HG02852 (cell line): ENCODE data around the gene ADAMTS9.
A peak's percentile ranks its signal among the peaks of the same experiment; 100 is the strongest.

ENCODE experiments used
- ATAC-seq: cut with Tn5 transposase; IDR thresholded peaks from one replicate; pipeline ENCODE4 v1.9.1; 2021; ENCODE audit warnings: mild to moderate bottlenecking, moderate library complexity; ENCODE audit not compliant: unreplicated experiment

ADAMTS9 gene

DNA sequence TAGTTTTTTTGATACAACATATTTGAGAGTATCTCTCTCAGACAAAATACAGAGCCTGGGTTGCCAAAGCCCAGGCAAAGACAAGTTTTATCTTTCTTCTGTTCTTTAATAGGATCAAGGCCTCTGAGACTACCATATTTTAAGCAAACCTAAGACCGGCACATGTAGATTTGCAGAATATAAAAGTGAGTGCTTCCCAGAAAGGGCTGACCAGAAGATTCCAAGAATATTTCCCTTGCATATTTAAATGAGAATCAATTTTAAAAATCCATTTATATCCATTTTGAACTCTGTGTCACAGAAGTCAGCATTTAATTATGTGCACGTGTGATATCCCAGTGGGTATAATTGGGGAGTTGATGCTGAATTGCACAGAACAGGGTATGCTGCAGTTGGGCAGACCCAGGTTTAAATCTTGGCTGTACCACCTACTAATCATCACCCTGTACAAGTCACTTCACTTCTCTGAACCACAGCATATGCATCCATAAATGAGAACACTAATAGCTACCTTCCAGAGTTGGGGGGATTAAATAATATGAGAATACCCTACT is 191.9 kb downstream of the ADAMTS9 start:
- ATAC-seq = no peak

DNA sequence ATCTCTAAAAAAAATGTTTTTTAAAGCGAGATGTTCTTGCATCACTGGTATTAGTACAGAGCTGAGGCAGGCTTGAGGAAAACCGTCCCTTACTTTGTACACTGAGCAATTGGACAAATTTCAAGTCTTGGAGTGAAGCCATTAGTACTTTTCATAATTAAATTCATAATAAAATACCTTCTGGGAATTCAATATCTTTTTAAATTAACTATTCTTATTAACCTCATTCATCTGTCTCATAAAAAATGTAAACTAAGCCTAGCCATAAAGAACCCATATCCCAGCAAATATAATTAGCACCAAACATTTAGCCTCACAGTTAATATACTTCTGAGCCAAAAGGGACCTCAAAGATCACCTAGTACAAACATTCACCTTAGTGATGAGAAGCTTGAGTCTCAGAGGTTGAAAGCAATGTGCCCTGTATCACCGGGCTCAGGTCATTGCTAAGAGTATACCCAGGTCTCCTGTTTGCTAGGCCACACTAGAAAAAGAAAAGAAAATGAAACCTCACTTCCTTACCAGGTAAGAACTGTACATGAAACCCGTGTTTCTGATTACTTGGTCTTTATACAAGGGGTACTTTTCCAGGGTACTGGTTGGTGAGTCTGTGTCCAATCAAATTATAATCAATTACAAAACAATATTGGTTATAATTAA is 192.5 kb downstream of the ADAMTS9 start:
- no peak for ATAC-seq

DNA sequence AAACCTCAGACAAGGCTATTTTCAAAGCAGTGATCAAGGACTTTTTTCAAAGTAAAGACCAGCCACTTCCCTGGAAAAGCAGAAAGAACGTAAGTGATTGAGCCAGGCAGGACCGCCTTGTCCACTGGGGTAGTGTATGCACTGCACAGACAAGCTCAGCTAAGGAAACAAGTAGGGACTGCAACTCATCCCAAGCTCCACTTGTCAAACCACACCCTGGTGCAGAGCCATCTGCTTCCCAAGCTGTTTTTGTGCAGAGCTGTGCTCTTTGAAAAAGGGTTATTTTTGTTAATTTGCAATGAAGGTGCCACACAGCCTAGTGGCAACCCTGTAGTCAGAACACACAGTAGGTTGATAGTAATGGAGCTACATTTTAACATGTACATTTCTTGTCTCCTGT is 193.3 kb downstream of the ADAMTS9 start:
- ATAC-seq = no peak

DNA sequence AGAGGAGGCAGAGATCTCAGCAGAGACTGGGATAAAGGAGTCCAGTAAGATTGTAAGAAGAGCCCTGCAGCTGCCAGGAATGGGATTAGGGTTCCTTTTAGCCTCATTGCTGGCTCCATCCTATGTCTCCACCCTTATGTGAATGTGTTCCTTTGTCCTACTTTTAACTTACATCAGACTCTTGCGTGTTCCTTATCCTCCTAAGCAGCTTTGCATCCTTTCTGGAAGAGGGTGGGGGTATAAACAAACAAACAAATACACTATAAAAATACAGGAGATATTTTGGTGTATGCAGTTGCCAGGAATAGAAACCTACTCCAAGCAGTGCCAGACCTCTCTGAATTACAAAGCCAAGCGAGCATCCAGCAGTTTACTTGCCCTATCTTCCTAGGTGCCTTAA is 194.7 kb downstream of the ADAMTS9 start:
- ATAC-seq = no peak

DNA sequence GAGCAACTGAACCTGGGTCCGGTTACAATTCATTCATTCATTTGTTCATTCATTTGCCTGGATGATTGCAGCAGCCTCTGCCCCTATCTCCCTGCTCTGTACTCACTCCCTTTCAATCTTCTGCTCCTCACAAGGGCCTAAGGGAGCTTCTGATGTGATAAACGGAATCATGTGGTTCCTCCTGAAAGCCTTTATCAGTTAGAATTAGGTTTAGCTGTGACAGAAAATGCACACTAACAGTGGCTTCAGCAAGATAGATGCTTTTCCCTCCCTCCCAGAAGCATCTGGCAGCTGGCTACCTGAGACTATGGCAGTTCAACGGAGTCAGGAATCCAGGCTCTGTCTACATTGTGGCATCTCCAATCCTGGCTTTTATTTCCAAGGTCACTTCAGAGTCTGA is 196.0 kb downstream of the ADAMTS9 start:
- ATAC-seq = no peak

DNA sequence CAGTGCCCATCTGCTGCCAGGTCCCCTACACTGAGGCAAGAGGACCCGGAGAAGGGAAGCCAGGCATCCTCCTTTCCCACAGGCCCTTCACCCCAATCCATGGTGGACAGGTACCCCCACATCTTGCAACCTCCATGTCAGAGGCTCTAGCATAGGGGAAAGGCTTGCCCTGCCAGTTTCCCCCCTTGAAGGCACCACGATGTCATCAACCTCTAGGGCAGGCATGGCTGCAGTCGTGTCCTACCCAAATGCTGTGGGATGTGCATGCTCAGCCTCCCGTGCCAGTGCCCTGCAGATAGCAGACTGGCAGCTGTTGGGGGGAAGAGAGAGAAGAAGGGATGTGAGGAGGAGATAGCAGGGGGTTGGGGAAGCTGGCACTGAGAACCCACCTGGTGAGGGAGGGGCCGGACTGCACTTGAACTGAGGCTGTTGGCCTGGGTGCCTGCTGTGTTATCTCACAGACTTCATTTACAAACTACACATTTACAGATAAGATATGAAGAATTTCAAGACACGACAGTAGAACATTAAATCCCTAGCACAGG is 197.5 kb downstream of the ADAMTS9 start:
- no peak for ATAC-seq

DNA sequence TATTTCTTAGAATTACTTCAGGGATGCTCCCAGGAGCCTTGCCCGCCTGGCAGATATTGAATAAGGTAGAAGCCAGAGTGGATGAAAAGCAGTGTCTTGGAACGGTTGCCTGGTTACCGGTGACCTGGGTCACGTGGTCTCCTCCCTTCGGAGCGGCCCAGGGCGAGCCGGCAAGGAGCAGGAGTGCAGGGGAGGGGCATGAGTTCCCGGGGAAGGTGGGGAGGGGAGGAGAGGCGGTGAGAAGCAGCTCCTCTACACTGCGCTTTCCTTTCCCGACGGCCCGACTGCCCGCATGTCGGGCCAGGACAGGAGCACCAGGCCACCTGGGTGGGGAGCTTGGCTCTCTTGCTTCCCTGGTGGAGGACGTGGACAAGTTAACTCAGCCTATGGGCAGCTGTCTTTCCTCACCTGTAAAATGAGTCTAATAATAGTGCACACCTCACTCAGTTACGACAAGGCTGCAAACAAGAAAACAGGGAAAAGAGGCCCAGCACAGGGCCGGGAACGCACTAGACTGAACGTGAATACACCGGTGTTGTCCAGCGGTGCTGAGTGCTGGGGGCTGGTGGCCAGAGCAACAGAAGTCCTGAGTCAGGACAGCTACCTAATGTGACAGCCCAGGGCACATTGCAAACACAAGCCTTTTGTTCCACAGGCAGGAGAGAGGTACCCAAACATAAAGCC is 198.3 kb downstream of the ADAMTS9 start:
- ATAC-seq = no peak

DNA sequence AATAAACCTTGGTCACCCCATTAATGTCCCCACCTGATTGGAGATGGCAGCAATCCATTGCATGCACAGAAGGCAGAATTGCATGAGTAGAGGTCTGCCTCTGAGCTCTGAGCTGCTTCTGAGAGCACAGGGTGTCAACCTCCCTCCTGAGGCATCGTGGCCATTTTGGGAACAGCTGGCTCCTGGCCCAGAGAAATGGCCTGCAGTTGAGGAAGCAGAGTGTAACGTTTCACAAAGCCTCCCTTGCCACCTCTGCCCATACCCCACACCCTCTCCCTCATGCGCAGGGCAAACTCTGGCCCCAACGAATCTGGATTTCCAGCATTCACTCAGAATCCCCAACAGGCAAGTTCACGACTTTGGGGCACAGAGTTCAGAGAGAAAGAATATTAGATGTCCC is 198.9 kb downstream of the ADAMTS9 start:
- ATAC-seq = no peak

DNA sequence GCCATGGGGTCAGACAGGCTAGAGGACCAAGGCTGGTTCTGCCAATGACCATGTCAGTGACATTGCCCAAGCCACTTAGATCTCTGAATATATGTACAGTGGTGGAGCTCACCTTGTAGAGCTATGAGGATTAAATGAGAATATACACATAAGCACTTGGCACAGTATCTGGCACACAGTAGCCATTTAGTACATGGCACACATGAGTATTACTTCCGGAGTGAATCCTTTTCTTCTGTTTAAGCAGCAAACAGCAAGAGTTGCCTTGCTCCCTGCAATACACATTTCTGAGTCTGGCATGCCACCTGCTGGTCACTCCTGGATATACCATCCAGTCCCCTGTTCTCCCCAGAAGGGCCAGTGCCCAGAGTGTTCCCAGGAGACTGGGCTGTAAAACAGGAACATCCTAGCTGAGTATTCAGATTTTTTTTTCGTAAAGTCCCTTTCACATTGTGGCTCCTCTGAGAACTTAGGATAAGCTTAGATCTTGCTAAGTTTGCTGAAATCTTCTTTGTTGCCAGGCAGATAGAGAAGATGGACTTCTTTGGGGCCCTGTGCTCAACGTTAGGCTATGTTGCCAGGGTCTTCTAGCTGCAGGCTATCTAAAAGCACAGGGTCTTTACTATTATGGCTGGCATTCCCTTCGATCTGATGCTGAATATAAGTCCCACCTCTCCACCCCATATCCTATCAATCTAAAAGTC is 203.4 kb downstream of the ADAMTS9 start:
- peak; percentile 98 for ATAC-seq

DNA sequence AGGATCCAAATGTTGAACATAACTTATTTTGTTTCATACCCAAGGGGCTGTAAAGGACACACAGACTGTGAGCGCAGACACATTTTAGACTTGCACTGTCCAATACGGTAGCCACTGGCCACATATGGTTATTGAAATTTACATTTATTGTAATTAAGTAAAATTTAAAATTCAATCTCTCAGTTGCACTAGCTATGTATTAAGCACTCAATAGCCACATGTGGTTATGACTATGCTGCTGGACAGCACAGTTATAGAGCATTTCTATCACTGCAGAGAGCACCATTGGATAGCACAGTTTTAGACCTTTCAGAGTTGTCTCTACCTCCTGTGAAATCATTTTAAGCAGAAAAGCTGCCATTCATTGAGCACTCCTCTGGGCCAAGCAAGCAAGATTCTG is 204.3 kb downstream of the ADAMTS9 start:
- ATAC-seq = no peak

DNA sequence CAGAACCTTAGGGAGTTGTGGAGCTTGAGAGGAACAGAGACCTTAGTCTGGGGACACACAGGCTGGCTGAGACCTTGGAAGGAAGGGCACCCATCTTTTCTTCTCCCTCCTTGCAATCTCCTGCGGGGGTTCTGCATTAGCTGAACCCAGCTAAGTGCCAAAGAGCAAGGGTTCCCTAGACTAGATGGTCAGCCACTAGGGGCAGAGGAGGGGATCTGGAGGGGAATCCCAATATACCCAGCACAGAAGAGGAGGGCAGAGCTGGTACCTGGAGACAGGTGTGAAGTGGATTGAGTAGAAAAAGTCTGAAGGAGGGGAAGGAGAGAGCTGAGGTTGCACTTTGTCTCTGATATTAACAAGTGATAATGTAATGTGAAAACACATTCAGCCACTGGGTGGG is 212.8 kb downstream of the ADAMTS9 start:
- no peak for ATAC-seq

DNA sequence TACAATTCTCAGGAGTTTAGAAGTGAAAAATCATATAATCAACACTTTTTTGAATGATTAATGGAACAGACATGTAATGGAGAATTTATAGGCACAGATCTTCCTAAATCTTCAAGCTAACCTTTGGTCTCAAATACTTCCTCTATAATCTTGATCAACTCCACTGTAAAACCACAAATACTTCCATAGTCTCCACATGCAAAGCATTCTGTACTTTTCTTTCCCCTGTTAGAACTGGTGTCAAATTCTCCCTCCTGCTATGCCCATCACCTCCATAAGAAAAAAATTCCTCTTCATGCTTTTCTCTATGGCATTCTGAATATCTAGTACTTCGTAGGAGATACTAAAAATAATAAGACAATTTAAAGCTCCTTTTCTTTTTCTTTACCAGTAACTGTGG is 214.3 kb downstream of the ADAMTS9 start:
- ATAC-seq = no peak

DNA sequence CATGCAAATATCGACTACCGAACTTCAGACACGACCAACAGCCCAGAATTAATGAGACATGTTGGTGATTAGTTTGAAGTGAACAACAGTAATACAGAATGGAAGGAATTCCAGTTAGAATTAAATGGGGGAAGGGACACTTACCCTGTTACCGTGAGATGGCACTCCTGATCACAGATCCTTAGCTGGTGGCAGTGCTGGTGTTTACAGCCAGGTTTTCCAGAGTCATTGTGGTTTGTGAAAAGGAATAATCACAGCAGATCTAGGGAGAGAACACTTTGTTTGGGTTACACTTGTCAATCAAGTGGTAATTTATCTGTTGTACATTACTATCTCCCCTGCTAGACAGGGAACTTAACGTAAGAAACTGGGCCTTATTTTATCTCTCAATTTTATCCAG is 217.4 kb downstream of the ADAMTS9 start:
- no peak for ATAC-seq

DNA sequence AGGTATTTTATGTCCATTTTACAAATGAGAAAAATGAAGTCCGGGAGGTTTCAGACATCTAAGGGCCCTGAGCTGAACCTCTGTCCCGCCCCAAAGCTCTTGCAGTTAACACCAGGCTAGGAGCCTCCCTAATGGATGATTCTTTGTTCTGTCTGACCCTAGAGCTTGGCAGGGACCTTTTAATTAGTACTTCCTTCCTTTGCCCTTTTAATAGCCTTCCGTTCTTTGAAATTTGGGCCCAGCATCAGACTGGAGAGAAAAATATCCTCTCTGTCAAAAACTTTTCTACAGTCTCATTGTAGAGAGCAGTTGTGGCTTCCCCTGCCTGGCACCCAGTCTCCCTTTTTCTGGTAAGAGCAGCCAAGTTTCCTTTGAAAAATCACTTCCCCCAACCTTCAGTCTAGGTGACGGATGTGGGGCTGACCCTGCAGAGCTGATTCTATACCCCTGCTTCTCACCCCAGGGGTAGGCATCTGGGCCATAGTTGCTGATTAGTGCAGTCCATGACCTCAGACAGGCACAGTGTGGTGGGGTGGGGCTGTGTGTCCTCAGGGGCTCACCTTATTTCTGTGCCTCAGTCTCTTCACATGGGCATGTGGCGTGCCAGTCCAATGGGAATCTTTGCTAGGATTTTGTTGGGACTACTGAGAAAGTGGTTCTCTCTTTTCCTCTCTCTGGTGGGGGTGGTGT is 220.4 kb downstream of the ADAMTS9 start:
- ATAC-seq = no peak
